ENCODE measurements around the gene MYADML2. TPM values are rescaled to one million over a fixed set of nuclear protein-coding genes. Genes with fewer than 3 reads are reported as not detected.
A peak's percentile ranks its signal among the peaks of the same experiment; 100 is the strongest.

Gene MYADML2
- total RNA-seq, 2 experiments from 2014 or later = not detected

GRCh38 chr17:81911277-81911961, 35.6 kb downstream of the MYADML2 start, which contains the start of gene PCYT2:
Gene PCYT2, minus strand, starts transcription at chr17:81911399. Its CDS starts 44 bp downstream, at chr17:81911355.
- peak; percentile 95 for DNase-seq
- peaks cover 22% of the 10 kb centered on the region for H3K4me1 Mint-ChIP-seq (ENCODE audit: low read depth)
- H3K9me3 Mint-ChIP-seq = no peaks in the 10 kb centered on the region
- H3K36me3 Mint-ChIP-seq (ENCODE audit: low read depth) = peaks cover 14% of the 10 kb centered on the region
- no peaks in the 10 kb centered on the region for H3K27me3 Mint-ChIP-seq (ENCODE audit: low read depth)
- H3K27ac Mint-ChIP-seq = no peak within 1 kb of the TSS
- intact Hi-C loops (cut with micrococcal nuclease) = loop anchor here (2.0 kb wide), 1 partner anchor 41 kb away; the partner anchor contains the start of gene ARHGDIA
- peak within 1 kb of the TSS; percentile 79 for H3K4me3 Mint-ChIP-seq
- CTCF ChIA-PET = interaction anchor here (0.6 kb wide), 1 partner anchor 236 kb away, joined by 3 read pairs; no protein-coding TSS in a partner anchor

- peak overlapping the region; percentile 79 for H3K4me3 Mint-ChIP-seq
- H3K9me3 Mint-ChIP-seq = no peaks in the 10 kb centered on the region
- H3K27me3 Mint-ChIP-seq (ENCODE audit: low read depth) = no peaks in the 10 kb centered on the region
- peaks cover 16% of the 10 kb centered on the region for H3K4me1 Mint-ChIP-seq (ENCODE audit: low read depth)
- H3K27ac Mint-ChIP-seq = no peak overlapping the region
- DNase-seq = no peak
- CTCF ChIA-PET = interaction anchor here (0.6 kb wide), 1 partner anchor 235 kb away, joined by 3 read pairs; no protein-coding TSS in a partner anchor
- H3K36me3 Mint-ChIP-seq (ENCODE audit: low read depth) = peaks cover 13% of the 10 kb centered on the region
- intact Hi-C loops (cut with micrococcal nuclease) = loop anchor here (2.0 kb wide), 1 partner anchor 40 kb away; the partner anchor contains the start of gene ARHGDIA
Measured at GRCh38 chr17:81910840-81911276, 36.2 kb downstream of the MYADML2 start.

- intact Hi-C loops (cut with micrococcal nuclease) = loop anchor here (2.0 kb wide), 1 partner anchor 39 kb away; the partner anchor contains the start of gene ARHGDIA
- DNase-seq = no peak
- H3K27ac Mint-ChIP-seq = no peak overlapping the region
- H3K27me3 Mint-ChIP-seq (ENCODE audit: low read depth) = no peaks in the 10 kb centered on the region
- peaks cover 14% of the 10 kb centered on the region for H3K4me1 Mint-ChIP-seq (ENCODE audit: low read depth)
- H3K9me3 Mint-ChIP-seq = no peaks in the 10 kb centered on the region
- H3K36me3 Mint-ChIP-seq (ENCODE audit: low read depth) = peaks cover 10% of the 10 kb centered on the region
- CTCF ChIA-PET = interaction anchor here (1.0 kb wide), 1 partner anchor 11 kb away, joined by 3 read pairs; no protein-coding TSS in a partner anchor
- H3K4me3 Mint-ChIP-seq = peak overlapping the region; percentile 79
Measured at GRCh38 chr17:81909966-81910839, 36.8 kb downstream of the MYADML2 start.

GRCh38 chr17:81909231-81909630, 37.8 kb downstream of the MYADML2 start:
- H3K4me1 Mint-ChIP-seq (ENCODE audit: low read depth) = peaks cover 14% of the 10 kb centered on the region
- intact Hi-C loops (cut with micrococcal nuclease) = no loop called here
- CTCF ChIA-PET = interaction anchor here (1.0 kb wide), 1 partner anchor 10 kb away, joined by 3 read pairs; no protein-coding TSS in a partner anchor

GRCh38 chr17:81908793-81909192, 38.2 kb downstream of the MYADML2 start:
- Mint-ChIP-seq H3K9me3 (no peaks in the 10 kb centered on the region), H3K4me3 (no peak overlapping the region), H3K27me3 (ENCODE audit: low read depth) (no peaks in the 10 kb centered on the region), H3K36me3 (ENCODE audit: low read depth) (peaks cover 7% of the 10 kb centered on the region), H3K27ac (no peak overlapping the region), H3K4me1 (ENCODE audit: low read depth) (peaks cover 14% of the 10 kb centered on the region)
- DNase-seq = no peak
- CTCF ChIA-PET = no interaction called here
- intact Hi-C loops (cut with micrococcal nuclease) = no loop called here

More at GRCh38 chr17:81909231-81909630, 37.8 kb downstream of the MYADML2 start:
- H3K36me3 Mint-ChIP-seq (ENCODE audit: low read depth) = peaks cover 7% of the 10 kb centered on the region
- peak overlapping the region; percentile 21 for H3K4me3 Mint-ChIP-seq
- H3K9me3 Mint-ChIP-seq = no peaks in the 10 kb centered on the region
- H3K27ac Mint-ChIP-seq = no peak overlapping the region
- no peak for DNase-seq
- no peaks in the 10 kb centered on the region for H3K27me3 Mint-ChIP-seq (ENCODE audit: low read depth)

- Mint-ChIP-seq H3K36me3 (ENCODE audit: low read depth) (peaks cover 1% of the 10 kb centered on the region), H3K9me3 (no peaks in the 10 kb centered on the region)
- CTCF ChIA-PET = interaction anchor here (0.6 kb wide), 1 partner anchor 56 kb away, joined by 3 read pairs; no protein-coding TSS in a partner anchor
Measured at GRCh38 chr17:81907219-81908145, 39.6 kb downstream of the MYADML2 start.

GRCh38 chr17:81906476-81907218, 40.4 kb downstream of the MYADML2 start:
- intact Hi-C loops (cut with micrococcal nuclease) = no loop called here
- no peak overlapping the region for H3K4me3 Mint-ChIP-seq
- DNase-seq = no peak
- peaks cover 9% of the 10 kb centered on the region for H3K4me1 Mint-ChIP-seq (ENCODE audit: low read depth)
- no peak overlapping the region for H3K27ac Mint-ChIP-seq
- H3K27me3 Mint-ChIP-seq (ENCODE audit: low read depth) = no peaks in the 10 kb centered on the region
- CTCF ChIA-PET = no interaction called here
- H3K9me3 Mint-ChIP-seq = no peaks in the 10 kb centered on the region
- peaks cover under 1% of the 10 kb centered on the region for H3K36me3 Mint-ChIP-seq (ENCODE audit: low read depth)

More at GRCh38 chr17:81907219-81908145, 39.6 kb downstream of the MYADML2 start:
- Mint-ChIP-seq H3K27me3 (ENCODE audit: low read depth) (no peaks in the 10 kb centered on the region), H3K27ac (no peak overlapping the region), H3K4me1 (ENCODE audit: low read depth) (peaks cover 12% of the 10 kb centered on the region), H3K4me3 (no peak overlapping the region)
- intact Hi-C loops (cut with micrococcal nuclease) = no loop called here
- DNase-seq = no peak

- peaks cover under 1% of the 10 kb centered on the region for H3K36me3 Mint-ChIP-seq (ENCODE audit: low read depth)
- peaks cover 12% of the 10 kb centered on the region for H3K4me1 Mint-ChIP-seq (ENCODE audit: low read depth)
- CTCF ChIA-PET = no interaction called here
- intact Hi-C loops (cut with micrococcal nuclease) = no loop called here
- DNase-seq = no peak
- peaks cover 6% of the 10 kb centered on the region for H3K27me3 Mint-ChIP-seq (ENCODE audit: low read depth)
- H3K27ac Mint-ChIP-seq = no peak overlapping the region
- no peaks in the 10 kb centered on the region for H3K9me3 Mint-ChIP-seq
- no peak overlapping the region for H3K4me3 Mint-ChIP-seq
Measured at GRCh38 chr17:81905993-81906392, 41.0 kb downstream of the MYADML2 start.

GRCh38 chr17:81905424-81905875, 41.6 kb downstream of the MYADML2 start:
- Mint-ChIP-seq H3K9me3 (no peaks in the 10 kb centered on the region), H3K27me3 (ENCODE audit: low read depth) (peaks cover 9% of the 10 kb centered on the region), H3K36me3 (ENCODE audit: low read depth) (peaks cover 3% of the 10 kb centered on the region), H3K27ac (no peak overlapping the region), H3K4me3 (no peak overlapping the region), H3K4me1 (ENCODE audit: low read depth) (peaks cover 13% of the 10 kb centered on the region)
- CTCF ChIA-PET = no interaction called here
- no peak for DNase-seq
- intact Hi-C loops (cut with micrococcal nuclease) = no loop called here

GRCh38 chr17:81904600-81905423, 42.2 kb downstream of the MYADML2 start:
- Mint-ChIP-seq H3K4me1 (ENCODE audit: low read depth) (peaks cover 8% of the 10 kb centered on the region), H3K27ac (no peak overlapping the region), H3K27me3 (ENCODE audit: low read depth) (peaks cover 9% of the 10 kb centered on the region), H3K36me3 (ENCODE audit: low read depth) (peaks cover 10% of the 10 kb centered on the region), H3K9me3 (no peaks in the 10 kb centered on the region), H3K4me3 (no peak overlapping the region)
- CTCF ChIA-PET = no interaction called here
- intact Hi-C loops (cut with micrococcal nuclease) = no loop called here
- DNase-seq = no peak

All from activated naive CD4-positive, alpha-beta T cell treated with anti-CD3 and anti-CD28 coated beads for 36 hours (primary cell).